GM18873 (cell line): ENCODE results near the gene DOCK9.

Experiments used
- ATAC-seq: cut with Tn5 transposase; IDR thresholded peaks from one replicate; pipeline ENCODE4 v1.9.1; 2021; ENCODE audit warnings: mild to moderate bottlenecking, moderate library complexity, moderate number of reproducible peaks; ENCODE audit not compliant: unreplicated experiment, low FRiP score

Gene DOCK9, protein sequence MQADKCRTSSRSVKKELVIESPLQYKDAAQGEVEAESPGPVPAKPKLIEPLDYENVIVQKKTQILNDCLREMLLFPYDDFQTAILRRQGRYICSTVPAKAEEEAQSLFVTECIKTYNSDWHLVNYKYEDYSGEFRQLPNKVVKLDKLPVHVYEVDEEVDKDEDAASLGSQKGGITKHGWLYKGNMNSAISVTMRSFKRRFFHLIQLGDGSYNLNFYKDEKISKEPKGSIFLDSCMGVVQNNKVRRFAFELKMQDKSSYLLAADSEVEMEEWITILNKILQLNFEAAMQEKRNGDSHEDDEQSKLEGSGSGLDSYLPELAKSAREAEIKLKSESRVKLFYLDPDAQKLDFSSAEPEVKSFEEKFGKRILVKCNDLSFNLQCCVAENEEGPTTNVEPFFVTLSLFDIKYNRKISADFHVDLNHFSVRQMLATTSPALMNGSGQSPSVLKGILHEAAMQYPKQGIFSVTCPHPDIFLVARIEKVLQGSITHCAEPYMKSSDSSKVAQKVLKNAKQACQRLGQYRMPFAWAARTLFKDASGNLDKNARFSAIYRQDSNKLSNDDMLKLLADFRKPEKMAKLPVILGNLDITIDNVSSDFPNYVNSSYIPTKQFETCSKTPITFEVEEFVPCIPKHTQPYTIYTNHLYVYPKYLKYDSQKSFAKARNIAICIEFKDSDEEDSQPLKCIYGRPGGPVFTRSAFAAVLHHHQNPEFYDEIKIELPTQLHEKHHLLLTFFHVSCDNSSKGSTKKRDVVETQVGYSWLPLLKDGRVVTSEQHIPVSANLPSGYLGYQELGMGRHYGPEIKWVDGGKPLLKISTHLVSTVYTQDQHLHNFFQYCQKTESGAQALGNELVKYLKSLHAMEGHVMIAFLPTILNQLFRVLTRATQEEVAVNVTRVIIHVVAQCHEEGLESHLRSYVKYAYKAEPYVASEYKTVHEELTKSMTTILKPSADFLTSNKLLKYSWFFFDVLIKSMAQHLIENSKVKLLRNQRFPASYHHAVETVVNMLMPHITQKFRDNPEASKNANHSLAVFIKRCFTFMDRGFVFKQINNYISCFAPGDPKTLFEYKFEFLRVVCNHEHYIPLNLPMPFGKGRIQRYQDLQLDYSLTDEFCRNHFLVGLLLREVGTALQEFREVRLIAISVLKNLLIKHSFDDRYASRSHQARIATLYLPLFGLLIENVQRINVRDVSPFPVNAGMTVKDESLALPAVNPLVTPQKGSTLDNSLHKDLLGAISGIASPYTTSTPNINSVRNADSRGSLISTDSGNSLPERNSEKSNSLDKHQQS (N-terminal part only)

GRCh38 chr13:98977568-98978265 is at the start of gene DOCK9:
Gene DOCK9, minus strand, starts transcription at chr13:98978064. Its CDS starts 155 bp downstream, at chr13:98977909.
- no peak for ATAC-seq

DNA sequence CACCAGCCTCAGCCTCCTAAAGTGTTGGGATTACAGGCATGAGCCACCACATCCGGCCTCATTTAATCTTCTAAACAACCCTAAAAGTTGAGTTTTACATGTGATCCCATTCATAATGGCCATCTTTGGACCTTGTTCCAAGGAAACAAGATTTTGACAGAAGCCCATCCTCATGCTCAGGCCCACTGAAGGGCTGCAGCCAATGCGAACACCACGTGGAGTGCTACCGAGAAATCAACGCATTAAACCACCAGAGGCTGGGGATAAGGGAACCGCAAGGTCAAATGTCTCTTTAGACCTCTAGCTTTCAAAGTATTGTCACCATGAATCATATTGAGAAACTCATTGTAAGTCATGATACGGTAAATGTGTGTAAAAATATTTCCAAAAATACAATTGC is 49.4 kb upstream of the DOCK9 start:
- no peak for ATAC-seq

DNA sequence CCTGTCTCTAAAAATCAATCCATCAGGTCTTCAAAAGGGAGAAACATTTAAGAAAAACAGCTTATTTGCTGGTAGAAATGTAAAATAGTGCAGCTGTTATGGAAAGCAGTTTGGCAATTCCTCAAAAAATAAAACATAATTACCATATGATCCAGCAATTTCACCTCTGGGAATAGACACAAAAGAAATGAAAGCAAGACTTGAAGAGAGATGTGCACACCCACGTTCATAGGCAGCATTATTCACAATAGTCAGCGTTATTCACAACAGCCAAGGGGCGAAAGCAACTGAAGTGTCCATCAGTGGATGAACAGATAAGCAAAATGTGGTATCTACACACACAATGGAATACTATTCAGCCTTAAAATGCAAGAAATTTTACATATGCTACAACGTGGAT is 45.1 kb upstream of the DOCK9 start:
- no peak for ATAC-seq

DNA sequence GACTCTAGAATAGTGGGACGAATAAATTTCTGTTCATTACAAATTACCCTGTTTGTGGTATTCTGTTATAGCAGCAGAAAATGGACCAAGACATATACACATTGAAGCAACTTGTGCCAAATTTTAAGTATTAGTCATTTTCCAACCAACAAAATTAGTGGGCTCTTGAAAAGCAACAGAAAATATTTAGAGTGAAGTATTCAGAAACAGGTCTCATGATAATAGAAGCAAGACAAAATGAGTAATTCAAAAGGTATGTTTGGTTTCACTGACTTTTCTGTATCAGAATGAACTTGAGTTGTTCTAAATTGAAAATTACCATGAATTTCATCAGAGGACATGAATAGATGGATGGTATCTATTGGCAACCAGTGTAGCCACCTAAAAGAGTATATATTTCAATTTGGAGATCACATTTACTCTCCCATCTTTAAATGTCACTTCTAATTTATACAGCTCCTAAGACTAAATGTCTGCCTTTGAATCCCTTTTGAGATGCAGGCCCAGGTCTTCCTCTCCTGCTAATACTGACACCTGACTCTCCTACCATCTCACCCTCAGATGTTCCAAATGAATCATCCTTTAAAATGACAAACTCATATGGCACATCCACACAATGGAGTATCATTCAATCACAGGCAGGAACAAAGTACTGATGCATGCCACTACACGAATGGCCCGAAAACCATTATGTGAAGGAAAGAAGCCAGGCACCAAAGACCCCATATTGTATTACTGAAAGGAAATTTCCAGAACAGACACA is 40.7 kb upstream of the DOCK9 start:
- ATAC-seq: no peak

GRCh38 chr13:99015606-99016490 is 38.0 kb upstream of the DOCK9 start:
- no peak for ATAC-seq

GRCh38 chr13:99014522-99014921 is 36.7 kb upstream of the DOCK9 start:
- ATAC-seq: no peak

DNA sequence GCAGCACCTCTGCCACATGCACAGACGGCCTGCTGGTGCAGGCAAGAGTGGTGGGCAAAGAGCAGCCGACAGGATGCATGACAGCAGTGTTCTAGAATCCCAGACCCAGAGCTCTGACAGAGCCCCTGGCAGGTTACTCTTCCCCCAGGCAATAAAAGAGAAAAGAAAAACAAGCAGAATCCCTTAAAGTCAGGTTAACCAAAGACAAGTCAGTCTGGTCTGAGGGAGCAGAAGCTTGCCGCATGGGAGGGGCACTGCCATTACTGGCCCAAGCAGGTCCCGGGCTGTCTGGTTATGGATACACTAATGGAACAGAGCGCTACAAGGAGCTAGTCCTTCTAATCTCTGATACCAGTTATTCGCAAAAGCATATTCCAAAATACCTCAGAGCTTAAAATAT is 36.1 kb upstream of the DOCK9 start:
- ATAC-seq: no peak

- ATAC-seq: no peak
Measured at GRCh38 chr13:99012539-99012938, 34.7 kb upstream of the DOCK9 start.

DNA sequence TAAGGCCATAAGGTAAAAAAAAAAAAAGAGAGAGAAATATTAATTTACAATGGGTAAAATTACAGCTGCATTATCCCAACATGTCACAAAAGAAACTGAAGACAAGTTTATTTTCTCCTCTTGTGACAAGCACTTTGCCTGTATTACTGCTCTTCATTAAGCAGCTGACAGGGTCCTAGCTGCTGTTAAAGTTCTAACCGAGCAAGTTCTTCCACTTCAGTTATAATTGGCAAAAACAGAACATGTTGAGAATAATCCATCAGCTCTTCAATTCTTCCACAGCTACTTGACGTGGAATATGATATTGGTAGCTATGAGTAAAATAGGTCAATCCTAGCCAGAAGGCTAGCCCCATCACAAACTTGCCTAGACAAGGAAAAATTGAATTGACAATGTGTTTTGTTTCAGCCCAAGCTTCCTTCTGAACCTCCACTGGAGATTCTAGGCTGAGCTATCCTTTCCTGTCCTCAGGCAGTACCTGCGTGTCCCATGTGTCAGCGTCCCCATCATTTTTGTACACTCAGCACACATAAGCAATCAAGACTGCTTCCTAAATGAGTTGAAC is 32.2 kb upstream of the DOCK9 start:
- ATAC-seq: no peak

- no peak for ATAC-seq
Measured at GRCh38 chr13:99008577-99008976, 30.7 kb upstream of the DOCK9 start.

GRCh38 chr13:99007414-99007986 is 29.6 kb upstream of the DOCK9 start:
- ATAC-seq: no peak

- ATAC-seq: no peak
Measured at GRCh38 chr13:99005609-99006008, 27.7 kb upstream of the DOCK9 start.

GRCh38 chr13:99004978-99005377 is 27.1 kb upstream of the DOCK9 start:
- ATAC-seq: no peak

- no peak for ATAC-seq
Measured at GRCh38 chr13:99003851-99004471, 26.1 kb upstream of the DOCK9 start.

- ATAC-seq: no peak
Measured at GRCh38 chr13:99003186-99003585, 25.3 kb upstream of the DOCK9 start.

DNA sequence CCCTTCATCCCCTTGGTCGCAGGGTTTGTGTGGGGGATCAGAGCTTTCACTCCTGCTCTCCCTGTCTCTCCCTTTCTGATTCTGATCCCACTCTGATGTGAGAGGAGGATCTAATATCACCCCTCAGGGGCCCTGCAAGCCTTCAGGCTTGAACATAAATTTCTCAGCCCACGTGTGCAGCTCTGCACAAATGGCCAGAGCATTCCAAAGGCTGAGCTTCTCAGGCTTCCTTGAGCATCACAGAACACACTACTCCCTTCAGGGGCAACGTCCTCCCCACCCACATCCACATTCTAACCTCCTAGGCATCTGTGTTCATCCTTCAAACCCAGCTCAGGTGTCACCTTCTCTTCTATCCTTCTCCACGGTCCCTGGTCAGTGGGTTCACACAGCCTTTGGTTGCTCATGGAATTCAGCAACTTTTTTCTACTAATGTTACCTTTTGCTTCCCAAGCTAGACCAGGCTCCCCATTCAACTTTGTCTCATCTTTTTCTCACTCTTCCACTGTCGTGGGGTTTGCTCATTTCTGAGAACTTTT is 24.4 kb upstream of the DOCK9 start:
- no peak for ATAC-seq

DNA sequence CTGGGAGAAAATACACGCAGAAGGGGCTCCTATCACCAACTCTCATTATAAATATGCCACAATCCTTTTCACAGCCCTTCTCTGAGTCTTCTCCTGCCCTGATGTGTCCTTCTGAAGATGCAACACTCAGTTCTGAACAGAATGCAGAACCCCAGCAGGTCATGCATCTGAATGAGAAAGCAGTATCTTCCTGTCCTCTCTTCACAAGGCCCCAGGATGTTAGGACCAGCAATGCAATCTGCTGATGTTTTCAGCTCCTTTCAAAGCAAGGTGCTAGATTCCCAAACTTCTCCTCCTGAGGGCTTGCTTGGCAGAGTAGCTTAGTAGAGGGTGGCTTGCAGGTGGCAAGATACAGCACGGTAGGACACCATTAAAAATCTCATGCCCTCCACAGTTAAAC is 22.3 kb upstream of the DOCK9 start:
- no peak for ATAC-seq
